ENCODE measurements around the gene VPS13A.
"Not testable (repeated sequence)": the region's sequence is repeated elsewhere in the genome, so short reads cannot be mapped to it uniquely, and the experiment has no call there.

- not testable (repeated sequence) for TF ChIP-seq EP300, POLR2A, CTCF (IDR thresholded peaks at IDR 0.05)
Measured at GRCh38 chr9:77398581-77398980, 221.2 kb downstream of the VPS13A start.
